Hepatocyte (in vitro differentiated cells): ENCODE data around the gene RPS6KA5. TPM values are rescaled to one million over a fixed set of nuclear protein-coding genes. Genes with fewer than 3 reads are reported as not detected.

Experiments used
- DNase-seq: peaks from one replicate; pipeline ENCODE4 v3.0.0-alpha.2; 2016; ENCODE audit warnings: low spot score
- H2AFZ ChIP-seq: fragments of 200-600 bp; sonication (generic); 2 replicates; pipeline ENCODE4 v1.6.0; 2016; ENCODE audit warnings: antibody characterized with exemption, mild to moderate bottlenecking
- H3K27ac ChIP-seq: fragments of 200-600 bp; sonication (generic); 2 replicates; pipeline ENCODE4 v1.5.1; 2016; ENCODE audit warnings: mild to moderate bottlenecking
- H3K27me3 ChIP-seq: fragments of 200-600 bp; sonication (generic); 2 replicates; pipeline ENCODE4 v1.6.1; 2016
- H3K36me3 ChIP-seq: fragments of 200-600 bp; sonication (generic); replicated peaks from 2 replicates; pipeline ENCODE4 v1.5.1; 2016; ENCODE audit warnings: low read depth; ENCODE audit not compliant: insufficient read depth
- H3K4me1 ChIP-seq: fragments of 200-600 bp; sonication (generic); 2 replicates; pipeline ENCODE4 v1.5.1; 2016; ENCODE audit warnings: mild to moderate bottlenecking, moderate library complexity; ENCODE audit not compliant: insufficient read depth
- H3K4me2 ChIP-seq: fragments of 200-600 bp; sonication (generic); 2 replicates; pipeline ENCODE4 v1.6.0; 2016
- H3K4me3 ChIP-seq: fragments of 200-600 bp; sonication (generic); 2 replicates; pipeline ENCODE4 v1.5.1; 2016; ENCODE audit warnings: mild to moderate bottlenecking
- H3K79me2 ChIP-seq: fragments of 200-600 bp; sonication (generic); 2 replicates; pipeline ENCODE4 v1.6.0; 2017; ENCODE audit warnings: mild to moderate bottlenecking
- H3K9me2 ChIP-seq: fragments of 200-600 bp; sonication (generic); replicated peaks from 2 replicates; pipeline ENCODE4 v1.6.0; 2017; ENCODE audit warnings: mild to moderate bottlenecking; ENCODE audit not compliant: insufficient read depth
- H3K9me3 ChIP-seq: fragments of 200-600 bp; sonication (generic); 2 replicates; pipeline ENCODE4 v1.5.1; 2016; ENCODE audit warnings: low read depth, mild to moderate bottlenecking
- H4K20me1 ChIP-seq: fragments of 200-600 bp; sonication (generic); 2 replicates; pipeline ENCODE4 v1.6.0; 2016; ENCODE audit warnings: mild to moderate bottlenecking; ENCODE audit not compliant: insufficient read depth, poor library complexity, severe bottlenecking
- EZH2 ChIP-seq: fragments of 200-600 bp; sonication (generic); IDR thresholded peaks from 2 replicates; pipeline ENCODE4 v1.6.1; 2016; ENCODE audit warnings: antibody characterized with exemption, mild to moderate bottlenecking, borderline replicate concordance
- EZH2phosphoT487 ChIP-seq: fragments of 200-600 bp; sonication (generic); IDR thresholded peaks from one replicate; pipeline ENCODE4 v1.6.1; 2018; ENCODE audit warnings: antibody characterized with exemption, mild to moderate bottlenecking, low read depth, moderate library complexity; ENCODE audit not compliant: unreplicated experiment, severe bottlenecking
- WGBS: methylation state at CpG from one replicate; pipeline ENCODE4 v1.1.6; 2016; ENCODE audit warnings: low lambda C conversion rate; ENCODE audit errors: missing lambda C conversion rate; 5-methylcytosine and 5-hydroxymethylcytosine counted together
- polyA plus RNA-seq: library from polyadenylated mRNA; unstranded; fragments of >200 nt; fragmentation: Nextera tagmentation; extraction: Ambion mirVana; gene quantifications from 2 replicates; pipeline ENCODE4 v1.2.1, GENCODE V29; 2016
- total RNA-seq: library from RNA; depleted of rRNA; stranded (reverse); fragments of >200 nt; gene quantifications from 2 replicates; pipeline ENCODE4 v1.2.3, GENCODE V29; 2014
- TF ChIP-seq, protein P1 (sequence below): fragments of 200-600 bp; sonication (generic); IDR thresholded peaks from 2 replicates; pipeline ENCODE4 v1.5.1; 2016; ENCODE audit warnings: antibody characterized with exemption, mild to moderate bottlenecking; ENCODE audit not compliant: poor library complexity

The RPS6KA5 gene
- total and polyA plus RNA-seq, 2 experiments from 2014 or later: 4.8 to 6.3 TPM

- H3K27me3 ChIP-seq: no peaks in the 10 kb centered on the region
- no peak for DNase-seq
- TF ChIP-seq EZH2phosphoT487 (no peak), EZH2 (no peak)
- TF ChIP-seq, protein P1, sequence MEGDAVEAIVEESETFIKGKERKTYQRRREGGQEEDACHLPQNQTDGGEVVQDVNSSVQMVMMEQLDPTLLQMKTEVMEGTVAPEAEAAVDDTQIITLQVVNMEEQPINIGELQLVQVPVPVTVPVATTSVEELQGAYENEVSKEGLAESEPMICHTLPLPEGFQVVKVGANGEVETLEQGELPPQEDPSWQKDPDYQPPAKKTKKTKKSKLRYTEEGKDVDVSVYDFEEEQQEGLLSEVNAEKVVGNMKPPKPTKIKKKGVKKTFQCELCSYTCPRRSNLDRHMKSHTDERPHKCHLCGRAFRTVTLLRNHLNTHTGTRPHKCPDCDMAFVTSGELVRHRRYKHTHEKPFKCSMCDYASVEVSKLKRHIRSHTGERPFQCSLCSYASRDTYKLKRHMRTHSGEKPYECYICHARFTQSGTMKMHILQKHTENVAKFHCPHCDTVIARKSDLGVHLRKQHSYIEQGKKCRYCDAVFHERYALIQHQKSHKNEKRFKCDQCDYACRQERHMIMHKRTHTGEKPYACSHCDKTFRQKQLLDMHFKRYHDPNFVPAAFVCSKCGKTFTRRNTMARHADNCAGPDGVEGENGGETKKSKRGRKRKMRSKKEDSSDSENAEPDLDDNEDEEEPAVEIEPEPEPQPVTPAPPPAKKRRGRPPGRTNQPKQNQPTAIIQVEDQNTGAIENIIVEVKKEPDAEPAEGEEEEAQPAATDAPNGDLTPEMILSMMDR: no peak
- H3K9me2 ChIP-seq: no peaks in the 10 kb centered on the region
- no peaks in the 10 kb centered on the region for H4K20me1 ChIP-seq
- H3K4me2 ChIP-seq: no peak overlapping the region
- H3K79me2 ChIP-seq: no peaks in the 10 kb centered on the region
- no peak overlapping the region for H2AFZ ChIP-seq
- H3K4me3 ChIP-seq: no peak overlapping the region
- no peaks in the 10 kb centered on the region for H3K36me3 ChIP-seq
- WGBS: 88% methylated on average over 9 of the region's 9 CpGs
- H3K9me3 ChIP-seq: no peaks in the 10 kb centered on the region
- no peaks in the 10 kb centered on the region for H3K4me1 ChIP-seq
- H3K27ac ChIP-seq: no peak overlapping the region
Measured at GRCh38 chr14:90837355-90837754, 223.1 kb downstream of the RPS6KA5 start.

DNA sequence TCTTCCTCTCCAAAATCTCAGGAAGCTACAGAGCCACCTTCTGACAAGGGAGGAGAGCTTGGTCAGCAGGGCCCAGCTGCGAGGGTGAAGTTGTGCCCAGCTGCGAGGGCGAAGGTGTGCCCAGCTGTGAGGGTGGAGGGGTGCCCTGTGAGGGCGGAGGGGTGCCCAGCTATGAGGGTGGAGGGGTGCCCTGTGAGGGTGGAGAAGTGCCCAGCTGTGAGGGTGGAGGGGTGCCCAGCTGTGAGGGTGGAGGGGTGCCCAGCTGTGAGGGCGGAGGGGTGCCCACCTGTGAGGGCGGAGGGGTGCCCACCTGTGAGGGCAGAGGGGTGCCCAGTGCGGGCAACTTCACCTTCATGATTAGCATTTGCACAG is 223.8 kb downstream of the RPS6KA5 start:
- Histone ChIP-seq H3K79me2 (no peaks in the 10 kb centered on the region), H3K4me3 (no peak overlapping the region), H3K4me1 (no peaks in the 10 kb centered on the region), H3K4me2 (no peak overlapping the region), H3K9me2 (no peaks in the 10 kb centered on the region), H3K36me3 (no peaks in the 10 kb centered on the region), H3K27me3 (no peaks in the 10 kb centered on the region), H3K27ac (no peak overlapping the region), H2AFZ (no peak overlapping the region), H3K9me3 (no peaks in the 10 kb centered on the region), H4K20me1 (no peaks in the 10 kb centered on the region)
- TF ChIP-seq EZH2phosphoT487 (no peak), EZH2 (no peak)
- TF ChIP-seq, protein P1: no peak
- no peak for DNase-seq
- WGBS: 94% methylated on average over 5 of the region's 7 CpGs

DNA sequence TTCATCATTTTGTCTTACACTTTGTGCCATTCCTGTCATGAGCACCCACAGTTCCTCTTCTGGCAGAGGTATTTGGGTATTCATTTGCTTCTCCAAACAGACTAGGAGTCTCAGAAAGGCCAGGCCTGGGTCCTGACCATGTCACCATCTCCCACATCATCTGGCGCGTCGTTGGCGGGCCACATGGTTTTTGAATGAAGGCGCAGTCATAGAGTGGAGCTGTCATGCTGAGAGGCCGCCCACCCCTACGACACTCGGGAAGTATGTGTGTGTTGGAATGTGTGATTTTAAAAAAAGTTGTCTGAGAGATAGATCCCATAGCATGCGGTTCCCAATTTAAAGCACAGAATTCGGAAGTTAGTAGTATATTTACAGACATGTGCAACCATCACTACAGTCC is 228.6 kb downstream of the RPS6KA5 start:
- 94% methylated on average over 10 of the region's 10 CpGs for WGBS
- Histone ChIP-seq H3K4me3 (no peak overlapping the region), H3K4me2 (no peak overlapping the region), H3K9me2 (no peaks in the 10 kb centered on the region), H3K27me3 (no peaks in the 10 kb centered on the region), H3K9me3 (no peaks in the 10 kb centered on the region), H3K36me3 (no peaks in the 10 kb centered on the region), H3K79me2 (no peaks in the 10 kb centered on the region), H3K27ac (no peak overlapping the region), H3K4me1 (no peaks in the 10 kb centered on the region), H2AFZ (no peak overlapping the region), H4K20me1 (no peaks in the 10 kb centered on the region)
- DNase-seq: no peak
- TF ChIP-seq EZH2 (no peak), EZH2phosphoT487 (no peak)
- TF ChIP-seq, protein P1: no peak
